ENCODE results near the gene KLK4. TPM values are rescaled to one million over a fixed set of nuclear protein-coding genes. Genes with fewer than 3 reads are reported as not detected.

KLK4 gene
- total RNA-seq, 2 experiments from 2014 or later = not detected

GRCh38 chr19:50861010-50861409 is 50.2 kb downstream of the KLK4 start:
- no peaks in the 10 kb centered on the region for H3K9me3 Mint-ChIP-seq (ENCODE audit: low read depth)
- peaks cover 24% of the 10 kb centered on the region for H3K27me3 Mint-ChIP-seq
- no peak for DNase-seq
- no peak overlapping the region for H3K27ac Mint-ChIP-seq
- H3K36me3 Mint-ChIP-seq = no peaks in the 10 kb centered on the region
- CTCF ChIA-PET = no interaction called here
- H3K4me1 Mint-ChIP-seq = no peaks in the 10 kb centered on the region
- H3K4me3 Mint-ChIP-seq = no peak overlapping the region
- ATAC-seq = no peak

- no peaks in the 10 kb centered on the region for H3K36me3 Mint-ChIP-seq
- no peaks in the 10 kb centered on the region for H3K9me3 Mint-ChIP-seq (ENCODE audit: low read depth)
- DNase-seq (no peak), ATAC-seq (no peak)
- H3K27ac Mint-ChIP-seq = no peak overlapping the region
- H3K4me3 Mint-ChIP-seq = no peak overlapping the region
- CTCF ChIA-PET = no interaction called here
- H3K27me3 Mint-ChIP-seq = peaks cover 23% of the 10 kb centered on the region
- H3K4me1 Mint-ChIP-seq = no peaks in the 10 kb centered on the region
Measured at GRCh38 chr19:50859849-50860248, 51.3 kb downstream of the KLK4 start.

- Mint-ChIP-seq H3K27ac (no peak overlapping the region), H3K9me3 (ENCODE audit: low read depth) (no peaks in the 10 kb centered on the region), H3K27me3 (peaks cover 27% of the 10 kb centered on the region), H3K4me1 (no peaks in the 10 kb centered on the region), H3K36me3 (no peaks in the 10 kb centered on the region), H3K4me3 (no peak overlapping the region)
- ATAC-seq (no peak), DNase-seq (no peak)
- CTCF ChIA-PET = no interaction called here
Measured at GRCh38 chr19:50858886-50859285, 52.3 kb downstream of the KLK4 start.

- Mint-ChIP-seq H3K36me3 (no peaks in the 10 kb centered on the region), H3K27ac (no peak overlapping the region), H3K9me3 (ENCODE audit: low read depth) (no peaks in the 10 kb centered on the region), H3K27me3 (peaks cover 24% of the 10 kb centered on the region), H3K4me1 (no peaks in the 10 kb centered on the region), H3K4me3 (no peak overlapping the region)
- ATAC-seq (no peak), DNase-seq (no peak)
- CTCF ChIA-PET = no interaction called here
Measured at GRCh38 chr19:50857366-50857765, 53.8 kb downstream of the KLK4 start.

Other genes starting within 250 kb of the KLK4 start
- not detected for gene SHANK1, start 191.6 kb downstream of the KLK4 start, total RNA-seq
- under 1 TPM; 0.61 to 0.89 TPM for gene CLEC11A, start 188.0 kb downstream of the KLK4 start, total RNA-seq
- not detected for gene GPR32, start 140.9 kb downstream of the KLK4 start, total RNA-seq
- not detected for gene ACP4, start 121.0 kb downstream of the KLK4 start, total RNA-seq
- gene KLK1, start 87.6 kb downstream of the KLK4 start, total RNA-seq = 1 to 10 TPM; 3.0 to 3.2 TPM
- gene KLK15, start 77.8 kb downstream of the KLK4 start, total RNA-seq = not detected
- not detected for gene KLK3, start 56.5 kb downstream of the KLK4 start, total RNA-seq
- under 1 TPM in 1 of 2 experiments, not detected in 1; 0.29 TPM for gene KLK2, start 38.0 kb downstream of the KLK4 start, total RNA-seq
- gene KLK5, start 41.6 kb upstream of the KLK4 start, total RNA-seq = not detected
- gene KLK6, start 58.2 kb upstream of the KLK4 start, total RNA-seq = not detected
- gene KLK7, start 72.5 kb upstream of the KLK4 start, total RNA-seq = not detected
- not detected for gene KLK8, start 90.2 kb upstream of the KLK4 start, total RNA-seq
- not detected for gene KLK10, start 108.3 kb upstream of the KLK4 start, total RNA-seq
- not detected for gene KLK11, start 115.2 kb upstream of the KLK4 start, total RNA-seq
- gene KLK12, start 123.6 kb upstream of the KLK4 start, total RNA-seq = not detected
- gene KLK13, start 153.7 kb upstream of the KLK4 start, total RNA-seq = not detected
- under 1 TPM; 0.61 to 0.89 TPM for gene KLK14, start 171.5 kb upstream of the KLK4 start, total RNA-seq
- gene CTU1, start 197.0 kb upstream of the KLK4 start, total RNA-seq = 10 to 100 TPM in 1 of 2 experiments, 1 to 10 TPM in 1; 9.5 to 10.9 TPM
- gene SIGLEC9, start 213.5 kb upstream of the KLK4 start, total RNA-seq = under 1 TPM in 1 of 2 experiments, not detected in 1; 0.26 TPM
- not detected for gene SIGLEC7, start 230.9 kb upstream of the KLK4 start, total RNA-seq